SK-N-SH (cell line): Measurements from ENCODE around the gene ARHGAP8. TPM values are rescaled to one million over a fixed set of nuclear protein-coding genes. Genes with fewer than 3 reads are reported as not detected.

Source experiments
- CTCF ChIA-PET: fragments of 300-600, 350-600 bp; formaldehyde crosslinking; extraction: SDS; loops from one replicate; lab custom pipeline; 2021; lab: Yijun Ruan, JAX
- POLR2A ChIA-PET: fragments of 350-600 bp; sonication (Branson Sonifier 250); formaldehyde crosslinking; extraction: SDS; loops from one replicate; lab custom pipeline; 2020; ENCODE audit warnings: antibody characterized with exemption, inconsistent platforms; lab: Yijun Ruan, JAX
- DNase-seq: peaks from one replicate; pipeline ENCODE4 v3.0.0; 2012
- H2AFZ ChIP-seq: fragments of 200-600 bp; sonication (generic); 2 replicates; pipeline ENCODE4 v1.8.1; 2016; ENCODE audit warnings: antibody characterized with exemption, mild to moderate bottlenecking, low read depth
- H3F3A ChIP-seq: fragments of 200-600 bp; sonication (generic); replicated peaks from 2 replicates; pipeline ENCODE3; 2016; ENCODE audit warnings: antibody characterized with exemption, mild to moderate bottlenecking; ENCODE audit not compliant: insufficient read depth
- H3K27ac ChIP-seq, 2 experiments: fragments of 200-500 bp in 1 of 2; fragments of 200-600 bp in 1 of 2; sonication (Bioruptor generic) in 1 of 2; sonication (generic), shearing (Covaris generic) in 1 of 2; 2 replicates each; pipeline versions ENCODE4 v1.5.1 to v1.6.1; 2014 to 2016; ENCODE audit warnings: low read depth in 2 of 2, inconsistent platforms in 1 of 2, low read length in 1 of 2, mild to moderate bottlenecking in 1 of 2, mixed read lengths in 1 of 2
- H3K27me3 ChIP-seq: fragments of 200-600 bp; sonication (generic), shearing (Covaris generic); 2 replicates; pipeline ENCODE4 v1.6.1; 2016; ENCODE audit warnings: mixed run types; ENCODE audit not compliant: insufficient read depth
- H3K36me3 ChIP-seq, 2 experiments: fragments of 200-500 bp in 1 of 2; fragments of 200-600 bp in 1 of 2; sonication (Bioruptor generic) in 1 of 2; sonication (generic) in 1 of 2; replicated peaks in 1 of 2; 2 replicates each; pipeline versions ENCODE3 to v1.5.1; 2014 to 2016; ENCODE audit warnings: low read length in 1 of 2, mild to moderate bottlenecking in 1 of 2; ENCODE audit not compliant: insufficient read depth in 2 of 2, control insufficient read depth in 1 of 2
- H3K4me1 ChIP-seq, 2 experiments: fragments of 200-500 bp in 1 of 2; fragments of 200-600 bp in 1 of 2; sonication (Bioruptor generic) in 1 of 2; sonication (generic), shearing (Covaris generic) in 1 of 2; 2 replicates each; pipeline versions ENCODE4 v1.5.1 to v1.6.1; 2014 to 2016; ENCODE audit warnings: low read depth in 1 of 2, low read length in 1 of 2, mixed run types in 1 of 2; ENCODE audit not compliant: insufficient read depth in 2 of 2, control insufficient read depth in 1 of 2
- H3K4me2 ChIP-seq: fragments of 200-600 bp; sonication (generic), shearing (Covaris generic); 2 replicates; pipeline ENCODE4 v1.6.1; 2017; ENCODE audit warnings: mixed run types
- H3K4me3 ChIP-seq, 2 experiments: fragments of 200-500 bp in 1 of 2; fragments of 200-600 bp in 1 of 2; sonication (Bioruptor generic) in 1 of 2; sonication (generic), shearing (Covaris generic) in 1 of 2; 2 replicates each; pipeline versions ENCODE4 v1.5.1 to v1.8.1; 2014 to 2016; ENCODE audit warnings: low read depth in 2 of 2, inconsistent platforms in 1 of 2, low read length in 1 of 2, mild to moderate bottlenecking in 1 of 2, mixed read lengths in 1 of 2, moderate library complexity in 1 of 2
- H3K79me2 ChIP-seq: fragments of 200-600 bp; sonication (generic); 2 replicates; pipeline ENCODE4 v1.8.1; 2017; ENCODE audit warnings: mild to moderate bottlenecking; ENCODE audit not compliant: insufficient read depth
- H3K9ac ChIP-seq: fragments of 200-600 bp; sonication (generic); 2 replicates; pipeline ENCODE4 v1.6.1; 2017; ENCODE audit warnings: mixed run types
- H3K9me2 ChIP-seq: fragments of 200-600 bp; sonication (generic); 2 replicates; pipeline ENCODE4 v1.6.1; 2017; ENCODE audit warnings: mixed run types
- H3K9me3 ChIP-seq: fragments of 200-600 bp; sonication (generic); 2 replicates; pipeline ENCODE4 v1.6.1; 2017; ENCODE audit warnings: mixed run types, mild to moderate bottlenecking, moderate library complexity
- H4K20me1 ChIP-seq: fragments of 200-600 bp; sonication (generic); 2 replicates; pipeline ENCODE4 v1.6.1; 2017; ENCODE audit warnings: mild to moderate bottlenecking, mixed run types; ENCODE audit not compliant: insufficient read depth
- CHD2 ChIP-seq: fragments of 150-350 bp; IDR thresholded peaks from 2 replicates; pipeline ENCODE4 v1.6.1; 2018; ENCODE audit warnings: low read length; ENCODE audit not compliant: partially characterized antibody
- ELF1 ChIP-seq: IDR thresholded peaks from 2 replicates; pipeline ENCODE4 v1.4.0; 2012
- FOSL2 ChIP-seq: IDR thresholded peaks from 2 replicates; pipeline ENCODE4 v1.4.0; 2012; ENCODE audit warnings: low read depth, mild to moderate bottlenecking, moderate library complexity, borderline replicate concordance
- FOXM1 ChIP-seq: IDR thresholded peaks from 2 replicates; pipeline ENCODE4 v1.4.0; 2012; ENCODE audit warnings: low read depth, mild to moderate bottlenecking
- IRF3 ChIP-seq: fragments of 150-350 bp; IDR thresholded peaks from 2 replicates; pipeline ENCODE4 v1.6.1; 2016; ENCODE audit warnings: mild to moderate bottlenecking, low read depth, low read length
- MEF2A ChIP-seq: IDR thresholded peaks from 2 replicates; pipeline ENCODE4 v1.4.0; 2012; ENCODE audit warnings: low read depth, borderline replicate concordance
- MXI1 ChIP-seq: IDR thresholded peaks from 2 replicates; pipeline ENCODE4 v1.6.1; 2012; ENCODE audit warnings: mild to moderate bottlenecking, low read depth, low read length, improper control_type of control experiment
- NRF1 ChIP-seq: IDR thresholded peaks from 2 replicates; pipeline ENCODE4 v1.6.1; 2012; ENCODE audit warnings: low read depth, mild to moderate bottlenecking, low read length
- PBX3 ChIP-seq: IDR thresholded peaks from 2 replicates; pipeline ENCODE4; 2012
- RAD21 ChIP-seq: IDR thresholded peaks from 2 replicates; pipeline ENCODE4 v1.6.1; 2012; ENCODE audit warnings: mild to moderate bottlenecking, low read length
- REST ChIP-seq: IDR thresholded peaks from 2 replicates; pipeline ENCODE4 v1.6.1; 2012; ENCODE audit warnings: mild to moderate bottlenecking, low read depth, low read length, moderate library complexity
- SMC3 ChIP-seq: IDR thresholded peaks from 2 replicates; pipeline ENCODE4 v1.6.1; 2012; ENCODE audit warnings: low read depth, low read length, improper control_type of control experiment
- TAF1 ChIP-seq: IDR thresholded peaks from 2 replicates; pipeline ENCODE4 v1.6.1; 2012; ENCODE audit warnings: low read depth, mild to moderate bottlenecking, low read length, moderate library complexity, borderline replicate concordance
- TCF12 ChIP-seq: IDR thresholded peaks from 2 replicates; pipeline ENCODE4 v1.4.0; 2012
- TEAD4 ChIP-seq: IDR thresholded peaks from 2 replicates; pipeline ENCODE4 v1.4.0; 2012; ENCODE audit warnings: mild to moderate bottlenecking, borderline replicate concordance; ENCODE audit not compliant: insufficient read depth
- USF1 ChIP-seq: IDR thresholded peaks from 2 replicates; pipeline ENCODE4 v1.4.0; 2012; ENCODE audit warnings: low read depth, borderline replicate concordance
- USF2 ChIP-seq: fragments of 150-350 bp; IDR thresholded peaks from 2 replicates; pipeline ENCODE4 v1.6.1; 2017; ENCODE audit warnings: antibody characterized with exemption, low read length, low read depth, borderline replicate concordance
- YY1 ChIP-seq: IDR thresholded peaks from 2 replicates; pipeline ENCODE4 v1.4.0; 2012; ENCODE audit warnings: low read depth, mild to moderate bottlenecking
- WGBS: methylation state at CpG from one replicate; pipeline ENCODE4 v1.1.6; 2017; ENCODE audit warnings: low lambda C conversion rate; 5-methylcytosine and 5-hydroxymethylcytosine counted together
- polyA plus RNA-seq, 3 experiments: library from polyadenylated mRNA; depleted of rRNA; stranded (reverse); fragments of >200 nt; gene quantifications; 2 replicates each; pipeline ENCODE4 v1.2.3, GENCODE V29; 2012

Gene ARHGAP8
- polyA plus RNA-seq, 1 of the 3 experiments (the other 2 are of a cell fraction) = 0.08 TPM

- H3K36me3 ChIP-seq = no peaks in the 10 kb centered on the region
- no peaks in the 10 kb centered on the region for H3K9me3 ChIP-seq
- H3K4me1 ChIP-seq = peaks cover 0 to 19% of the 10 kb centered on the region in 2 experiments; a peak in 1 of 4 replicates
- no peaks in the 10 kb centered on the region for H3K27me3 ChIP-seq
- no peak overlapping the region for H3K4me3 ChIP-seq
- 86% methylated on average over 25 of the region's 27 CpGs for WGBS
- no peak for TF ChIP-seq FOXM1
- TF ChIP-seq NRF1 = no peak
- TF ChIP-seq MXI1 = no peak
- TF ChIP-seq IRF3 = no peak
- TF ChIP-seq ELF1 = no peak
- no peak for TF ChIP-seq RAD21
- TF ChIP-seq USF1 = no peak
- TF ChIP-seq YY1 = no peak
- TF ChIP-seq PBX3 = no peak
- no peak for TF ChIP-seq CHD2
- no peak for TF ChIP-seq USF2
- TF ChIP-seq REST = no peak
- TF ChIP-seq TAF1 = no peak
- TF ChIP-seq TEAD4 = no peak
- TF ChIP-seq TCF12 = no peak
- TF ChIP-seq SMC3 = no peak
- TF ChIP-seq MEF2A = no peak
- no peak for TF ChIP-seq FOSL2
- H3K9ac ChIP-seq = no peak overlapping the region
- H4K20me1 ChIP-seq = no peaks in the 10 kb centered on the region
- no peak for DNase-seq
- ChIA-PET POLR2A (no interaction called here), CTCF (interaction anchor here (4.8 to 24.0 kb wide), 2 partner anchors 9 to 37 kb away, joined by 68 to 642 read pairs; partner anchors contain the start of gene PRR5)
- no peak overlapping the region for H3K27ac ChIP-seq
- no peak overlapping the region for H2AFZ ChIP-seq
- H3F3A ChIP-seq = no peaks in the 10 kb centered on the region
- H3K9me2 ChIP-seq = no peaks in the 10 kb centered on the region
- no peak overlapping the region for H3K4me2 ChIP-seq
- H3K79me2 ChIP-seq = no peaks in the 10 kb centered on the region
Measured at GRCh38 chr22:44732661-44733060, 19.7 kb upstream of the ARHGAP8 start.
